ENCODE results near the gene GPX5. TPM values are rescaled to one million over a fixed set of nuclear protein-coding genes. Genes with fewer than 3 reads are reported as not detected.

The GPX5 gene
- total and polyA plus RNA-seq, 2 experiments from 2014 or later: not detected

- Histone ChIP-seq H3K4me1 (ENCODE audit: insufficient read depth) (no peaks in the 10 kb centered on the region), H4K20me1 (ENCODE audit: insufficient read depth, poor library complexity, severe bottlenecking) (no peaks in the 10 kb centered on the region), H3K9me2 (replicated peaks; ENCODE audit: insufficient read depth) (no peaks in the 10 kb centered on the region), H3K27ac (peak overlapping the region; percentile 39), H3K79me2 (no peaks in the 10 kb centered on the region), H3K36me3 (replicated peaks; ENCODE audit: insufficient read depth, low read depth) (no peaks in the 10 kb centered on the region), H3K27me3 (no peaks in the 10 kb centered on the region), H3K4me3 (no peak overlapping the region), H3K9me3 (ENCODE audit: low read depth) (no peaks in the 10 kb centered on the region), H3K4me2 (no peak overlapping the region), H2AFZ (no peak overlapping the region)
- DNase-seq (ENCODE audit: low spot score): peak; percentile 26
- WGBS (ENCODE audit: low lambda C conversion rate, missing lambda C conversion rate): 56% methylated on average over 7 of the region's 7 CpGs
- TF ChIP-seq EZH2phosphoT487 (IDR thresholded peaks at IDR 0.05; ENCODE audit: low read depth, severe bottlenecking, unreplicated experiment) (no peak), EZH2 (IDR thresholded peaks at IDR 0.05; ENCODE audit: borderline replicate concordance) (no peak), CTCF (IDR thresholded peaks at IDR 0.05; ENCODE audit: poor library complexity) (no peak)
These were observed 40.3 kb downstream of the GPX5 start for GRCh38 chr6:28565823-28566526.

GRCh38 chr6:28566527-28567252 lies 41.0 kb downstream of the GPX5 start:
- Histone ChIP-seq H3K9me3 (ENCODE audit: low read depth) (no peaks in the 10 kb centered on the region), H4K20me1 (ENCODE audit: insufficient read depth, poor library complexity, severe bottlenecking) (no peaks in the 10 kb centered on the region), H3K79me2 (no peaks in the 10 kb centered on the region), H3K27ac (peak overlapping the region; percentile 38), H3K27me3 (no peaks in the 10 kb centered on the region), H3K4me1 (ENCODE audit: insufficient read depth) (no peaks in the 10 kb centered on the region), H3K4me3 (no peak overlapping the region), H2AFZ (no peak overlapping the region), H3K9me2 (replicated peaks; ENCODE audit: insufficient read depth) (no peaks in the 10 kb centered on the region), H3K36me3 (replicated peaks; ENCODE audit: insufficient read depth, low read depth) (no peaks in the 10 kb centered on the region), H3K4me2 (no peak overlapping the region)
- DNase-seq (ENCODE audit: low spot score): no peak
- 95% methylated on average over 12 of the region's 12 CpGs for WGBS (ENCODE audit: low lambda C conversion rate, missing lambda C conversion rate)
- no peak for TF ChIP-seq EZH2 (IDR thresholded peaks at IDR 0.05; ENCODE audit: borderline replicate concordance)
- no peak for TF ChIP-seq EZH2phosphoT487 (IDR thresholded peaks at IDR 0.05; ENCODE audit: low read depth, severe bottlenecking, unreplicated experiment)
- no peak for TF ChIP-seq CTCF (IDR thresholded peaks at IDR 0.05; ENCODE audit: poor library complexity)

GRCh38 chr6:28567506-28567905 lies 41.8 kb downstream of the GPX5 start:
- Histone ChIP-seq H3K9me2 (replicated peaks; ENCODE audit: insufficient read depth) (no peaks in the 10 kb centered on the region), H3K4me2 (no peak overlapping the region), H3K4me1 (ENCODE audit: insufficient read depth) (no peaks in the 10 kb centered on the region), H3K27me3 (no peaks in the 10 kb centered on the region), H3K9me3 (ENCODE audit: low read depth) (no peaks in the 10 kb centered on the region), H3K4me3 (no peak overlapping the region), H3K27ac (no peak overlapping the region), H3K79me2 (no peaks in the 10 kb centered on the region), H4K20me1 (ENCODE audit: insufficient read depth, poor library complexity, severe bottlenecking) (no peaks in the 10 kb centered on the region), H3K36me3 (replicated peaks; ENCODE audit: insufficient read depth, low read depth) (no peaks in the 10 kb centered on the region), H2AFZ (no peak overlapping the region)
- TF ChIP-seq EZH2phosphoT487 (IDR thresholded peaks at IDR 0.05; ENCODE audit: low read depth, severe bottlenecking, unreplicated experiment) (no peak), EZH2 (IDR thresholded peaks at IDR 0.05; ENCODE audit: borderline replicate concordance) (no peak), CTCF (IDR thresholded peaks at IDR 0.05; ENCODE audit: poor library complexity) (no peak)
- no peak for DNase-seq (ENCODE audit: low spot score)
